ENCODE data around the gene PSMB4.
"Not testable (repeated sequence)": the region's sequence is repeated elsewhere in the genome, so short reads cannot be mapped to it uniquely, and the experiment has no call there.

Gene PSMB4

GRCh38 chr1:151391079-151391563, 8.3 kb upstream of the PSMB4 start:
- no peak for TF ChIP-seq CTCF (IDR thresholded peaks at IDR 0.05; ENCODE audit: low read depth, low read length, missing control alignments)

GRCh38 chr1:151393583-151393982, 5.8 kb upstream of the PSMB4 start:
- no peak overlapping the region for H3K4me3 ChIP-seq (ENCODE audit: low read depth, low read length)

More at GRCh38 chr1:151391079-151391563, 8.3 kb upstream of the PSMB4 start:
- no peak for DNase-seq (ENCODE audit: low read depth)
- no peak overlapping the region for H3K4me3 ChIP-seq (ENCODE audit: low read depth, low read length)

GRCh38 chr1:151396265-151396664, 3.1 kb upstream of the PSMB4 start:
- DNase-seq (ENCODE audit: low read depth); H3K4me3 ChIP-seq (ENCODE audit: low read depth, low read length): not testable (repeated sequence)

More at GRCh38 chr1:151393583-151393982, 5.8 kb upstream of the PSMB4 start:
- no peak for TF ChIP-seq CTCF (IDR thresholded peaks at IDR 0.05; ENCODE audit: low read depth, low read length, missing control alignments)
- DNase-seq (ENCODE audit: low read depth), result no peak

GRCh38 chr1:151401125-151401788, 1.9 kb downstream of the PSMB4 start:
- H3K4me3 ChIP-seq (ENCODE audit: low read depth, low read length), result no peak overlapping the region
- DNase-seq (ENCODE audit: low read depth), result no peak

GRCh38 chr1:151401860-151402259, 2.5 kb downstream of the PSMB4 start:
- H3K4me3 ChIP-seq (ENCODE audit: low read depth, low read length), result no peak overlapping the region
- no peak for DNase-seq (ENCODE audit: low read depth)
- no peak for TF ChIP-seq CTCF (IDR thresholded peaks at IDR 0.05; ENCODE audit: low read depth, low read length, missing control alignments)

More at GRCh38 chr1:151401125-151401788, 1.9 kb downstream of the PSMB4 start:
- TF ChIP-seq CTCF (IDR thresholded peaks at IDR 0.05; ENCODE audit: low read depth, low read length, missing control alignments), result no peak

GRCh38 chr1:151402764-151403163, 3.4 kb downstream of the PSMB4 start:
- no peak overlapping the region for H3K4me3 ChIP-seq (ENCODE audit: low read depth, low read length)
- no peak for TF ChIP-seq CTCF (IDR thresholded peaks at IDR 0.05; ENCODE audit: low read depth, low read length, missing control alignments)
- DNase-seq (ENCODE audit: low read depth), result no peak

GRCh38 chr1:151403612-151404011, 4.2 kb downstream of the PSMB4 start:
- TF ChIP-seq CTCF (IDR thresholded peaks at IDR 0.05; ENCODE audit: low read depth, low read length, missing control alignments), result no peak
- DNase-seq (ENCODE audit: low read depth), result no peak
- H3K4me3 ChIP-seq (ENCODE audit: low read depth, low read length), result no peak overlapping the region
